H1 (cell line): ENCODE measurements around the gene DDX41. TPM values are rescaled to one million over a fixed set of nuclear protein-coding genes. Genes with fewer than 3 reads are reported as not detected.

Source experiments
- ASH2L ChIP-seq: fragments of 200-600, 300-600 bp; sonication (generic); IDR thresholded peaks from one replicate; pipeline ENCODE4 v1.7.1; 2017; ENCODE audit warnings: low read length
- BRCA1 ChIP-seq: IDR thresholded peaks from 2 replicates; pipeline ENCODE4 v1.6.1; 2012; ENCODE audit warnings: low read depth, low read length, improper control_type of control experiment
- CHD2 ChIP-seq: IDR thresholded peaks from 2 replicates; pipeline ENCODE4 v1.6.1; 2012; ENCODE audit warnings: low read length, improper control_type of control experiment
- CHD7 ChIP-seq: fragments of 300-600 bp; sonication (generic); IDR thresholded peaks from 2 replicates; pipeline ENCODE4 v1.7.1; 2012; ENCODE audit warnings: low read length, moderate library complexity, mild to moderate bottlenecking, inconsistent platforms; ENCODE audit not compliant: insufficient replicate concordance
- CTBP2 ChIP-seq: IDR thresholded peaks from 2 replicates; pipeline ENCODE4 v1.7.0; 2011; ENCODE audit warnings: borderline replicate concordance, mild to moderate bottlenecking, moderate library complexity, mixed read lengths, low read length; ENCODE audit not compliant: insufficient read depth, insufficient read length
- HDAC6 ChIP-seq: IDR thresholded peaks from one replicate; pipeline ENCODE4 v1.7.1; 2012; ENCODE audit warnings: low read depth, mild to moderate bottlenecking, inconsistent platforms, low read length, moderate library complexity
- JUND ChIP-seq: IDR thresholded peaks from 2 replicates; pipeline ENCODE4 v1.6.1; 2011; ENCODE audit warnings: mild to moderate bottlenecking, improper control_type of control experiment, low read length
- PHF8 ChIP-seq: fragments of 200-600 bp; sonication (generic); conservative IDR thresholded peaks from 2 replicates; pipeline ENCODE4 v1.7.1; 2012; ENCODE audit warnings: low read depth, mild to moderate bottlenecking, inconsistent platforms, low read length, moderate library complexity
- POLR2AphosphoS5 ChIP-seq: IDR thresholded peaks from 2 replicates; pipeline ENCODE4 v1.6.1; 2011; ENCODE audit warnings: low read depth, low read length
- SAP30 ChIP-seq: fragments of 300-600 bp; sonication (generic); IDR thresholded peaks from 2 replicates; pipeline ENCODE4 v1.7.1; 2012; ENCODE audit warnings: low read length, moderate library complexity, mild to moderate bottlenecking, inconsistent platforms; ENCODE audit not compliant: insufficient read depth, insufficient replicate concordance
- SP2 ChIP-seq: IDR thresholded peaks from 2 replicates; pipeline ENCODE4 v1.6.1; 2012; ENCODE audit warnings: mild to moderate bottlenecking, low read length, inconsistent platforms
- SP4 ChIP-seq: IDR thresholded peaks from 2 replicates; pipeline ENCODE4 v1.6.1; 2012; ENCODE audit warnings: low read length, inconsistent platforms
- SUZ12 ChIP-seq: fragments of 200-600 bp; sonication (generic); IDR thresholded peaks from 2 replicates; pipeline ENCODE4 v1.6.1; 2012; ENCODE audit warnings: mild to moderate bottlenecking, inconsistent platforms, low read length, moderate library complexity, mixed read lengths
- polyA plus RNA-seq, 7 experiments: library from polyadenylated mRNA; depleted of rRNA in 3 of 7; stranded (reverse) in 5 of 7; unstranded in 2 of 7; fragments of >200 nt in 5 of 7; fragments of 200-250 nt in 2 of 7; gene quantifications; 1 replicate in 5 of 7; 2 replicates in 1 of 7; 4 replicates in 1 of 7; pipeline versions ENCODE4 v1.2.1 to v1.2.3, GENCODE V29; 2011 to 2013; ENCODE audit warnings: missing spikeins in 2 of 7, mixed read lengths in 2 of 7
- total RNA-seq: library from RNA; stranded (reverse); fragmentation: NEBNext Ultra II Directional; extraction: Animal tissue kit (Norgen Biotek cat#: 25700); gene quantifications from 2 replicates; pipeline ENCODE4 v1.2.1, GENCODE V29; 2021

Gene DDX41
- total and polyA plus RNA-seq, 2 of the 8 experiments (the other 6 are each of a cell fraction or from before 2014, with no cell fraction given) = 102 to 135 TPM

- TF ChIP-seq CHD7 = no peak
- TF ChIP-seq CHD2 = no peak
- no peak for TF ChIP-seq HDAC6
- TF ChIP-seq ASH2L = no peak
- TF ChIP-seq POLR2AphosphoS5 = peak; percentile 33; the same call in 1 of the 2 replicates
- no peak for TF ChIP-seq SAP30
- no peak for TF ChIP-seq SUZ12
- no peak for TF ChIP-seq BRCA1
- TF ChIP-seq JUND = no peak
- no peak for TF ChIP-seq SP4
- no peak for TF ChIP-seq PHF8
- no peak for TF ChIP-seq SP2
- no peak for TF ChIP-seq CTBP2
These were observed 28.8 kb downstream of the DDX41 start (continued) for GRCh38 chr5:177487975-177488374.
